Measurements from ENCODE around the gene SLC4A11. TPM values are rescaled to one million over a fixed set of nuclear protein-coding genes. Genes with fewer than 3 reads are reported as not detected.

The SLC4A11 gene
- polyA plus RNA-seq, 1 donor from 2014 or later: 0.19 TPM

DNA sequence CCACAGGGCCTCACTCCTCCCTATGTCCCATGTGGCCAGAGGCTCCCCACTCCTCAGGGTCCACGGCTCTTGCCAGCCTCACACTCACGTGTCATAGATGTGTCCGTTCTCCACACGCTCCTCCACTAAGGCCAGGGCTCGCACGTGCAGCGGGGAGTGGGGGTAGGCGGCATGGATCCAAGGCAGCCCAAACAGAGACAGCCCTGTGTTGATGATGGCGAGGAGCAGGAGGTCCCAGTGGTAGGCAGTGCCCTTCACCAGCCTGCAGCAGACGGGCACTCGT is 10.3 kb downstream of the SLC4A11 start:
- Histone ChIP-seq H3K27me3 (ENCODE audit: insufficient read depth, low read depth, low read length) (no peaks in the 10 kb centered on the region), H3K27ac (ENCODE audit: low read length) (no peak overlapping the region), H3K79me2 (replicated peaks; ENCODE audit: insufficient read depth, low read length) (no peaks in the 10 kb centered on the region), H3K9ac (ENCODE audit: low read length) (no peak overlapping the region), H4K20me1 (ENCODE audit: insufficient read depth) (no peaks in the 10 kb centered on the region), H3K9me3 (ENCODE audit: low read length) (no peaks in the 10 kb centered on the region), H3K9me2 (ENCODE audit: insufficient read depth, low read length) (no peaks in the 10 kb centered on the region), H3K36me3 (ENCODE audit: insufficient read depth, low read length) (no peaks in the 10 kb centered on the region), H3K4me3 (ENCODE audit: low read length) (no peak overlapping the region), H2AFZ (ENCODE audit: low read depth, low read length) (no peak overlapping the region), H3K4me2 (ENCODE audit: low read length) (no peak overlapping the region), H3F3A (ENCODE audit: insufficient read depth, low read length, poor library complexity, severe bottlenecking) (no peaks in the 10 kb centered on the region)
- TF ChIP-seq MXI1 (conservative IDR thresholded peaks at IDR 0.05; ENCODE audit: poor library complexity, severe bottlenecking) (no peak), EZH2 (IDR thresholded peaks at IDR 0.05; ENCODE audit: borderline replicate concordance, insufficient read depth, low read length, poor library complexity, severe bottlenecking) (no peak), POLR2AphosphoS5 (IDR thresholded peaks at IDR 0.05) (no peak), SMC3 (conservative IDR thresholded peaks at IDR 0.05; ENCODE audit: poor library complexity) (no peak), TAF1 (IDR thresholded peaks at IDR 0.05; ENCODE audit: low read depth) (no peak), EP300 (conservative IDR thresholded peaks at IDR 0.05; ENCODE audit: poor library complexity, severe bottlenecking) (no peak), RAD21 (conservative IDR thresholded peaks at IDR 0.05) (no peak)
- TF ChIP-seq, protein P1, sequence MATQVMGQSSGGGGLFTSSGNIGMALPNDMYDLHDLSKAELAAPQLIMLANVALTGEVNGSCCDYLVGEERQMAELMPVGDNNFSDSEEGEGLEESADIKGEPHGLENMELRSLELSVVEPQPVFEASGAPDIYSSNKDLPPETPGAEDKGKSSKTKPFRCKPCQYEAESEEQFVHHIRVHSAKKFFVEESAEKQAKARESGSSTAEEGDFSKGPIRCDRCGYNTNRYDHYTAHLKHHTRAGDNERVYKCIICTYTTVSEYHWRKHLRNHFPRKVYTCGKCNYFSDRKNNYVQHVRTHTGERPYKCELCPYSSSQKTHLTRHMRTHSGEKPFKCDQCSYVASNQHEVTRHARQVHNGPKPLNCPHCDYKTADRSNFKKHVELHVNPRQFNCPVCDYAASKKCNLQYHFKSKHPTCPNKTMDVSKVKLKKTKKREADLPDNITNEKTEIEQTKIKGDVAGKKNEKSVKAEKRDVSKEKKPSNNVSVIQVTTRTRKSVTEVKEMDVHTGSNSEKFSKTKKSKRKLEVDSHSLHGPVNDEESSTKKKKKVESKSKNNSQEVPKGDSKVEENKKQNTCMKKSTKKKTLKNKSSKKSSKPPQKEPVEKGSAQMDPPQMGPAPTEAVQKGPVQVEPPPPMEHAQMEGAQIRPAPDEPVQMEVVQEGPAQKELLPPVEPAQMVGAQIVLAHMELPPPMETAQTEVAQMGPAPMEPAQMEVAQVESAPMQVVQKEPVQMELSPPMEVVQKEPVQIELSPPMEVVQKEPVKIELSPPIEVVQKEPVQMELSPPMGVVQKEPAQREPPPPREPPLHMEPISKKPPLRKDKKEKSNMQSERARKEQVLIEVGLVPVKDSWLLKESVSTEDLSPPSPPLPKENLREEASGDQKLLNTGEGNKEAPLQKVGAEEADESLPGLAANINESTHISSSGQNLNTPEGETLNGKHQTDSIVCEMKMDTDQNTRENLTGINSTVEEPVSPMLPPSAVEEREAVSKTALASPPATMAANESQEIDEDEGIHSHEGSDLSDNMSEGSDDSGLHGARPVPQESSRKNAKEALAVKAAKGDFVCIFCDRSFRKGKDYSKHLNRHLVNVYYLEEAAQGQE (IDR thresholded peaks at IDR 0.05; ENCODE audit: borderline replicate concordance): no peak
- TF ChIP-seq, protein P2, sequence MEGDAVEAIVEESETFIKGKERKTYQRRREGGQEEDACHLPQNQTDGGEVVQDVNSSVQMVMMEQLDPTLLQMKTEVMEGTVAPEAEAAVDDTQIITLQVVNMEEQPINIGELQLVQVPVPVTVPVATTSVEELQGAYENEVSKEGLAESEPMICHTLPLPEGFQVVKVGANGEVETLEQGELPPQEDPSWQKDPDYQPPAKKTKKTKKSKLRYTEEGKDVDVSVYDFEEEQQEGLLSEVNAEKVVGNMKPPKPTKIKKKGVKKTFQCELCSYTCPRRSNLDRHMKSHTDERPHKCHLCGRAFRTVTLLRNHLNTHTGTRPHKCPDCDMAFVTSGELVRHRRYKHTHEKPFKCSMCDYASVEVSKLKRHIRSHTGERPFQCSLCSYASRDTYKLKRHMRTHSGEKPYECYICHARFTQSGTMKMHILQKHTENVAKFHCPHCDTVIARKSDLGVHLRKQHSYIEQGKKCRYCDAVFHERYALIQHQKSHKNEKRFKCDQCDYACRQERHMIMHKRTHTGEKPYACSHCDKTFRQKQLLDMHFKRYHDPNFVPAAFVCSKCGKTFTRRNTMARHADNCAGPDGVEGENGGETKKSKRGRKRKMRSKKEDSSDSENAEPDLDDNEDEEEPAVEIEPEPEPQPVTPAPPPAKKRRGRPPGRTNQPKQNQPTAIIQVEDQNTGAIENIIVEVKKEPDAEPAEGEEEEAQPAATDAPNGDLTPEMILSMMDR (IDR thresholded peaks at IDR 0.05; ENCODE audit: poor library complexity, severe bottlenecking): no peak

DNA sequence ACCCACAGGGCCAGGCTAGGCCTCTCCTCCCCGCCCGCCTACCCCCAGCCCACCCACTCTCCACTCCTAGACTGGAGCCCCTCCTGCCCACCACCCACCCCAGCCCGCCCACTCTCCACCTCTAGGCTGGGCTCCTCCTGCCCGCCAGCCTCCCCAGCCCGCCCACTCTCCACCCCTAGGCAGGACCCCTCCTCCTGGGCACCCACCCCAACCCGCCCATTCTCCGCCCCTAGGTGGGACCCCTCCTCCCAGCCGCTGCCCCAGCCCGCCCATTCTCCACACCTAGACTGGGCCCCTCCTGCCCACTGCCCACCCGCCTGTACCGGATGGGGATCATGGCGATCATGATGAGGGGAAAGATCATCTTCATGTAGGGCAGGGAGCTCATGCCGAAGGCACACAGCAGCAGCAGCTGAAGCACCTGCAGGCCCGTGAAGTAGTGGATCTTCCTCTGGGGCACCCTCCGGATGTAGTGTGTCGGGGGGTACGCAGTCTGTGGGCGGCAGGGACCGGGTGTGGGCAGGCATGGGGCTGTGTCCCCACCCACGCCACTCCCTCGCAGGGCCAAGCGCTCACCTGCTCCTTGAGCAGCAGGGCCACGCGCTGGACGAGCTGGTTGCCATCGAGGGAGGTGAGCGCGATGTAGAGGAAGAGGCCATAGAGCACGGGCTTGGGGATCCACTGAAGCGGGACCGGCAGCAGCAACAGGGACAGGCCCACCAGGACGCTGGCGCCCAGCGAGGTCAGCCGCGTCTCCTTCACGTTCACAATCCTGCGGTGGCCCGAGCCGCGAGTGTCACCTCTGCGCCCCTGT is 10.8 kb downstream of the SLC4A11 start:
- no peaks in the 10 kb centered on the region for H3K79me2 ChIP-seq (replicated peaks; ENCODE audit: insufficient read depth, low read length)
- no peak overlapping the region for H2AFZ ChIP-seq (ENCODE audit: low read depth, low read length)
- TF ChIP-seq, protein P1 (IDR thresholded peaks at IDR 0.05; ENCODE audit: borderline replicate concordance): no peak
- TF ChIP-seq, protein P2 (IDR thresholded peaks at IDR 0.05; ENCODE audit: poor library complexity, severe bottlenecking): no peak
- TF ChIP-seq SMC3 (conservative IDR thresholded peaks at IDR 0.05; ENCODE audit: poor library complexity) (no peak), RAD21 (conservative IDR thresholded peaks at IDR 0.05) (no peak), EP300 (conservative IDR thresholded peaks at IDR 0.05; ENCODE audit: poor library complexity, severe bottlenecking) (no peak), TAF1 (IDR thresholded peaks at IDR 0.05; ENCODE audit: low read depth) (no peak), POLR2AphosphoS5 (IDR thresholded peaks at IDR 0.05) (no peak), EZH2 (IDR thresholded peaks at IDR 0.05; ENCODE audit: borderline replicate concordance, insufficient read depth, low read length, poor library complexity, severe bottlenecking) (no peak), MXI1 (conservative IDR thresholded peaks at IDR 0.05; ENCODE audit: poor library complexity, severe bottlenecking) (no peak)
- no peak overlapping the region for H3K4me3 ChIP-seq (ENCODE audit: low read length)
- H3K4me2 ChIP-seq (ENCODE audit: low read length): no peak overlapping the region
- H4K20me1 ChIP-seq (ENCODE audit: insufficient read depth): no peaks in the 10 kb centered on the region
- no peaks in the 10 kb centered on the region for H3F3A ChIP-seq (ENCODE audit: insufficient read depth, low read length, poor library complexity, severe bottlenecking)
- no peaks in the 10 kb centered on the region for H3K36me3 ChIP-seq (ENCODE audit: insufficient read depth, low read length)
- no peak overlapping the region for H3K27ac ChIP-seq (ENCODE audit: low read length)
- H3K27me3 ChIP-seq (ENCODE audit: insufficient read depth, low read depth, low read length): no peaks in the 10 kb centered on the region
- no peak overlapping the region for H3K9ac ChIP-seq (ENCODE audit: low read length)
- no peaks in the 10 kb centered on the region for H3K9me3 ChIP-seq (ENCODE audit: low read length)
- H3K9me2 ChIP-seq (ENCODE audit: insufficient read depth, low read length): no peaks in the 10 kb centered on the region
